HG02798 (cell line): ENCODE results near the gene TANC1.
A peak's percentile ranks its signal among the peaks of the same experiment; 100 is the strongest.

Source experiments
- ATAC-seq: cut with Tn5 transposase; IDR thresholded peaks from one replicate; pipeline ENCODE4 v1.9.1; 2021; ENCODE audit warnings: mild to moderate bottlenecking; ENCODE audit not compliant: unreplicated experiment, poor library complexity

TANC1 gene

DNA sequence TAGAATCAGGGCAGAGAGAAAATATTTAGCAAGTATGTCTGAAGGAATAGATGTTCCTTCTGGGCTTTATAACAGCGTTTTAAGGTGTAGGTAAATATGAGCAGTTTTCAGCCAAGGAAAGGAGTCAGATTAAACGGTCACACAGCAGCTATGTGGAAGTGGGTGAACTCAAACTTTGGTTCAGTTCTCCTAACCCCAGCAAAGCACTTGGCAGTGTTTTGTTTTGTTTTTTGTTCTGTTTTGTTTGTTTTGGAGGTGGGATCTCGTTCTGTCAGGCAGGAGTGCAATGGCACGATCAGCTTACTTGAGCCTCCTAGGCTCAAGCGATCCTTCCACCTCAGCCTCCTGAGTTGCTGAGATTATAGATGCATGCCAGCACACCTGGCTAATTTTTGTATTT is 24.6 kb downstream of the TANC1 start:
- ATAC-seq = no peak

DNA sequence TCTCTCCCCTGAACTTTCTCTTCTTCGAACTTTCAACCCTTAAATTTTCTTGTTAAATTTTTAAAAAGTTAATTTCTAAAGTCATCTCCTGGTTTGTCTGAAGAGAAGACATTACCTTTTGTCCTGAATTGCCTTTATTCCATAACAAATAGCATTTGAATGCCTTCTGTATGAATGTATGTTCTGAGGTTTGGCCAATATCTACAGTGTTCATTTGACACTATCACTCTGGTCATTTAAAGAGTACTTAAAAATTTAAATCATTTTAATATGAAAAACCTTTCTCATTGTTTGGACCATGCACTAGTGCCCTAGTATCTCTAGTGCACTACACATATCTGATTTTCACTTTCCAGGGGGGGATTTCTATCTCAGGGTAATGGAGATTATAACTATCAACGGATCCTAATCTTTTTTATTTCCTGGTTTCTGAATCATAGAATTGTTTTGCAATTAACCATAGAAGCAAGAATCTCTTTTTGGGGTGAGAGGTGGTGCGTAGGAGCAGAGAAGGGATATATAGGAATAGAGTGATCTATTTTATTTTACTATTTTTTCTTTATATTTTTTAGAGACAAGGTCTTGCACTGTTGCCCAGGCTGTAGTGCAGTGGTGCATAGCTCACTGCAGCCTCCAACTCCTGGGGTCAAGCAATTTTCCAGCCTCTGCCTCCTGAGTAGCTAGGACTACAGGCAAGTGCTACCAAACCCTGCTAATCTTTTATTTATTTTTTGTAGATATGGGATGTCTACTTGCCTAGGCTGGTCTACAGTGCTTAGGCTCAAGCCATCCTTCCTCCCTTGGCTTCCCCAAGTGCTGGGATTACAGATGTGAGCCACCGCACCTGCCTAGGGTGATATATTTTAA is 25.5 kb downstream of the TANC1 start:
- ATAC-seq = no peak

DNA sequence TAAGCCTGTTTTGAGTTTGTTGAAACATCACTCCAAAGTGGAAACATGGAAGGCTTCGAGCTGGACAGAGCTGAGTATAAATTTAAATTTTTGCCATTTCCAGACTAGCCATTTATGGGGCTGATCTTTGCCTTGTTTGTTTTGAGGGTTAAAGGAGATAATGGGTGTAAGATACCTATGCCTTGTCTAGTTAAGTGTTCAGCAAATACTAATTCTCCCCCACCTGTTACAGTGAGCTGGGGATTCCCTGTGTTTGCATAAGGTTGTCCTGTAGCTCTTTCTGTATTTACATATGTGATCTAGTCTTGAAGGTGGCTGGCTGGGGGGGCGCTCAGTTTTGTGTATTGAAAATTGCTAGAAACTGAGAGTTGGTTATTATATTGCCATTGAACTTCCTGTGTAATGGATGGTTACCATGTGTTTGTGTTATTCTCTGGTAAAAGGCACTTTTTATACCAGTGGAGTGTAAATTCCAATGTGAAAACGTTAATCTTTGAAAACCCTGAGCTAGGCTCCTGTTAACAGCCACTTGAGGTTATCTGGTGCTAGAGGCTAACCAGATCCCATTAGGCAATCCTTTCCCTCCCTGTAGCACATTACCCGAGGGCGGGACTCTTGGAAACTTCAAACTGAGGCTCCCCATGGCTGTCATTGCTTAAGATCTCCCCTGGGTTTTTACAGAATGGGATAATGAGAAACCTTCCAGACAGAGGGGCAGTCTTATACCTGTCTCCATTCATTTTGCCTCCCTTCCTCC is 26.7 kb downstream of the TANC1 start:
- peak; percentile 70 for ATAC-seq

DNA sequence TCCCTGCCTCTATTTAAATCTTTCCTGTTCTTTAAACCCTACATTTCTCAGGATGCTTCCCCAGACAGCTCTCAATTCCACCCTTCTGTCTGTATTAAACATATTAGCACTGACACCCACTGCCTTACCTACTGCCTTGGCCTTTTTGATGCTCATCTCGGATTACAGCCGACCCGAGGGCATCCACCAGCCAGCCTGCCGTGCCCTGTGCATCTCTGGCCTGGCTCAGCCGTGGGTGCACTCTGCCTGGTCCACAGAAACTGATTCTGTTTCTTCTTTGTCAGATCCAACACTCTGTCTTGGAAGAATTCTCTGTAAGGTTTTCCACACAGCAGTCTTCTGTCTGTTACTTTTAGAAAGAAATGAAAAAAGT is 27.2 kb downstream of the TANC1 start:
- ATAC-seq = no peak

DNA sequence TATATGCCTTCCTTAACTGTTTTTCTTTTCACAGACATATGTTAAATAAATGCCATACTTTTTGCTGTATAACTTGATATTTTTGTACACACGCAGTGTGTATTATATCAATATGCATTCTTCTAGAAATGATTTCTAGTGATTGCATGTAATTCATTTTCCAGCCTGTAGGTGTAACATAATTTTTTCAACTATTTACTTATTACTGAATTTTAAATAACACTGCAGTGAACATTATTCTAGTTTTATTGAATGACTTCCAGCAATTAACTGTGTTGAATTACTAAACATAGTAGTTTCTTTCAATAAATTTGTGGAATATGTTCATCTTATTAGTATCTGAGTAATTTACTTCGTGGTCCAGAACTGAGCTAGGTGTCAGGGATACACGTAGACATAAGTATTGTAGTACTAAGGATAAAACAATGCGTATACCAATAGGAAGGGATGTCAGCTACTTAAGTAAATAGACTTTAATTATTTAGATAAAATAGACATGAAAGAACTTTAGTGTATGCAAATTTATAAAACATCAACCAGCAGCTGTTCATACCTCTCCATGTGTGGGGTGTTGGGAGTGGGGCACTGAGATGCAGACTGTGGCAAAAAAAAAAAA is 28.0 kb downstream of the TANC1 start:
- no peak for ATAC-seq

DNA sequence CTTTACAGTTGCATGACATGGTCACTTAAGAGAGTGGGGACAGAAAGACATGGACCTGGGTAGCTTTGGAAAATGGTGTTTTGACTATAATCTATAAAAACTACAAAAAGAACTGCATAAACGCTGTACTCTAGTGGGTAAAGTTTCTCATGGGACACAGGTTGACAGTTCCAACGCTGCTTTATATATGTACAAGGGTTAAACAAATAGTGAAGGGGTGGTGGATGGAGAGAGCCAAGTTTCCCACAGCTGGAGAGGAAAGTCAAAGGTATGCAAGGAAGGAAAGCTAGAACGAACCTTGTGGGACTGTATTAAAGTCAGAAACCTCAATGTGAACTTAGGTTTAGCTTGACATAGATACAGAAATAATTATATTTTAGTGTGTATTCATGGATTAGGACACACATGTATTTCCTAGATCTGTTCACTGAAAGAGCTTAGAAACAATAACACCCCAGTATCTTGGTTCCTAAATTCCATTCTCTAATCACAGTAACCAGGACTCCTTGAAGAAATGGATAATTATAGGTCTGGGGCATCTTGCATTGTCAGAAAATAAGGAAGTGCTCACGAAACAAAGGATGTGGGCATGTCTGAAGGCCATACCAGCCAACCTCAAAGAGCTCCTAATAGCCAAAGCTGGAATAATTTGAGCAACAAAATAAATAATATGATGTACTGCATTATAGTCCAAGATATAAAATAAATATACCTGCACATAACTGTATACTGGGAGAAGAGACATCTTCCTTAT is 28.8 kb downstream of the TANC1 start:
- no peak for ATAC-seq

DNA sequence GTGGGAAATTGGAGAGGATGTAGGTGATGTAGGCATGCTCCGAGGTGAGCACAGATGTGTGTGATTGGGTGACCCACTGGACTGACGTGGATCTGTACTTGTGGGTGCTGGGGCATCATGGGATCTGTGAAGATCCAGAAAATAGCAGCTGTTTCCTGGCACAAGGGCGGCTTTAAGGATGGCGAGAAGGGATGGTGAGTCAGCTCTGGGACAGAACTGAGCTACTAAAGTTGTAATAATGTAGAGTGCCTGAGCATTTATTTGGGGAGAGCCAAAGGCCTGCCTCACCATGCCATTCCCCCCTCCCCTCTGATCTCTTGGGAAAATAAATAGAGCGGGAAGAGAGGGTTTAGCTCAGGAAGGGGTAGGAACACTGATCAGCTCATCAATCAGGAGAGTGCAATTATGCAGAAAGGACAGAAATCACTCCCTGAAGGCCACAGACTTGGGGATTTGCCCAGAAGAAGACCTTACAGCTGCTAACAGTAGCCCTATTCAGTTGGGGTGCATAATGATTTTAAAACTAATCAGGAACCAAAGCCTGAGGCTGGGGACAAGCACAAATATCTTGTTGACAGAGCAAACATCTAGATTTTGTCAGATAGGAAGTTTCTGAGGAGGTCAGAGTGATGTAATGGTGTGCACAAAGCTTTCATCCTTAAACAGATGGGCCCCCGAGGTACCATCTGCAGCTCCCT is 30.3 kb downstream of the TANC1 start:
- no peak for ATAC-seq

DNA sequence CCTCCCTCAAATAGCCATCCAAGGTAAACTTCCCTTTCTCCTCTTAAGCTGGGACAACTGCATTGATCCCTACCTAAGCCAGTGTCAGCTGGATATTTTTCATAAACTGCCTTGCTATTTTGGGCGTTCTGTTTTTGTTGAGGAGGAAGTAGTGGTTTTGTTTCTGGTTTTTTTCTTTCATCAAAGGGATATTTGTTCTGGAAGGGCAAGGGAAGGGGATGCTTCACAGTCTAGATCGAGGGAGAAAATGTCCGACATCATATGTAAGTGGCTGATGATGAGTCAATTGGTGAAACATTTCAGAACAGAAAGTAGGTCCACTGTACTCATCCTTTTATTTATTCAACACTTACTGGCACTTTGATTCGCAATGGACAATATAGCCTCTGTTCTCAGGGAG is 31.0 kb downstream of the TANC1 start:
- ATAC-seq = no peak

DNA sequence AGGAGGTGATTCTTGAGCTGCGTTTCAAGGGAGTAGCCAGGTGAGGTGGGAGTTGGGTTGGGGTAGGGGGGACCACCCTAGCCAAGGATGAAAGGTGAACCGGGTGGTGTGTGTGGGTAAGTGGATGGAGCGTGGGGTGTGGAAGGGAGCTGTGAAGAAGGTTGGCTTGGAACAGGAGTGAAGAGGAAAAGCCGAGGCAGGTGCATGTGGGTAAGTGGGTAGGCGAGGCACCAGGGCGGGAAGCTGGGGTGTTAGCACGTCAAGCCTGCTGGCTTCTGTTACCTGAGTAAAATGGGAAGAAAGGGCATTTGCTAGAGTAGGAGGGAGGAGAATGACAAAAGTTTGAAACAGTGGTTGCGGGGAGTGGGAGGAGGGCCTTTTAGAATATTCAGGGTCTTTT is 31.6 kb downstream of the TANC1 start:
- ATAC-seq = no peak

DNA sequence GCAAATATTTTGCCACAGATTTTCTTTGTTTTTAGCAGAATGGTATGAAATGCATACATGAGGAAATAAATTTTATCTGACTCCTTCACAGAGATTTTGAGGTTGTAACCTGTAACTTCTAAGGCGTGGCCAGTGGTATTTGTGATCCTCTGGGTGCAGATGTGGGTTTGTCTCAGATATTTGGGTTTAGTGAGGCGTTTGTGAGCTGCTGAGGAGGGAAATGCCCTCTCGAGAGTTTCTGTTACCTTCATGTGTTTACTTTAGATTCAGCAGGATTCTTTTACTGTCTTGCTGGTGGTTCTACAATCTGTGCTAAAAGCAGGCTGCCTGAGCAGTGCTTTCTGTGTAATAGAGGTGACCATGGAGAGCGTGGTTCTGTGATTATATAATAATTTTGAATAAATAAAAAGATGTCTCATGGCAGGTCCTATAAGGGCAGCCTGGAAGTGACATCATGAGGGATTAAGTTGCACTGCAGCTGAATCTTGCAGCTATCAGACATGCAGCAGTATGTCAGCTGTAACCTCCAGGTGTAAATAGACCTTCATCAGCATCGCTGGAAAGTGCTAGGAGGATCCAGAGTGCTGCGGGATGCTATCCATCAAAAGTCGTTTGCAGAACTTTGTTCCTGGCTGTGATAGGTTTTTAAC is 34.1 kb downstream of the TANC1 start:
- ATAC-seq = no peak

DNA sequence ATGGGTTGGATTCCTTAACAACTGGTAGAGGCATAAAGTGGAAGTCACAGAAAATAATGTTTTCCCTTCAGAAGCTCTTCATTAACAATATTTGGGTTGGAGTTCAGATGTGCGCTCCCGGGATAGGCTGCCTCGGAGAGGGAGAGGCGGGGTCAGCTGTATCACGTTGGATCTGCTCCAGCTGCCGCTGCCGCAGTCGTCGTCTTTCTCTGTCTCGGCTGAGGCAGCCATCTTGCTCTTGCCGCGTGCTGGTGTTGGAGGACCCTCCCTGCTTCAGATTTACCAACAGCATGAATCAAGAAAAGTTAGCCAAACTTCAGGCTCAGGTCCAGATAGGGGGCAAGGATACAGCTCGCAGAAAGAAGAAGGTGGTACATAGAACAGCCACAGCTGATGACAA is 35.1 kb downstream of the TANC1 start:
- ATAC-seq = no peak

DNA sequence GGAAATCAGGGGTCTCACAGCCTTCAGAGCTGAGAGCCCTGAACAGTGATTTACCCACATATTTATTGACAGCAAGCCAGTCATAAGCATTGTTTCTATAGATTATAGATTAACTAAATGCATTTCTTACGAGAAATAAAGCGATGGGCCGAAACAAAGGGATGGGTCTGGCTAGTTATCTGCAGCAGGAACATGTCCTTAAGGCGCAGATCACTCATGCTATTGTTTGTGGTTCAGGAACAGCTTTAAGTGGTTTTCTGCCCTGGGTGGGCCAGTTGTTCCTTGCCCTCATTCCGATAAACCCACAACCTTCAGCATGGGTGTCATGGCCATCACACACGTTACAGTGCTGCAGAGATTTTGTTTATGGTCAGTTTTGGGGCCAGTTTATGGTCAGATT is 36.4 kb downstream of the TANC1 start:
- no peak for ATAC-seq

DNA sequence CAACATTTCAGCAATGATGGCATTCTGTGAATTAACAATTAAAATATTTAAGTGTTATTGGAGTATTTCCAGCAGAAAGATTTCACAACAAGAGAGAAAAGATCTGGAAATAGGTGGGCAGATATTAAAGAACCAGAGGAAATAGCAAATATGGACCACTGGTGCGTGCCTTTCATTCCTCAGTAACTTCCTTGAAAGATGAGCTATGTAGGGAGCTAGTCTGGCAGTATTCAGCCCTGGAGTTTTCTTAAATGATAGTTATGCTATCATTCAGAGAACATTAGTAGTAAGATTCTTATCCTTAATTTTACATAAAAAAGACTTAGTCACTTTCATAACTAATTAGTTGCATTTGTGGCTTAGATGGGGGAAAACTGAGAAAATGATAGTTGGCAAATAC is 41.5 kb downstream of the TANC1 start:
- ATAC-seq = no peak

DNA sequence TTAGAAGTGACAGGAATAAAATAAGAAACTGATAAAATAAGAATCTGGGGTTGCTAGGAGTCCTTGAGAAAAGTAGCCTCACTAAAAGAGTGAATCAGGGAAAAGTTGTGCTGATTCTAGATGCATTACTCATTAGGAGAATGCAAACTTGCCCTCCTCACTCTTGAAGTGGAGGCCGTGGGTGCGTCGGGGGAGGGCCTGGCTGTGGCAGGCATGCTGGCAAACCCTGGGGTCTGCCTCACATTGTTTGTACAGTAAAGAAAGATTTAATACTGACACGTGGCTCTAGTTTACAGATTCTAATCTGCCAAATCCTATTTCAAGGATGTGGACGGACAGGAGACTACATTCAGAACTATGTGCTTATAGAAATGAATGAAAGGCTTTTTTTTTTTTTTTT is 41.9 kb downstream of the TANC1 start:
- no peak for ATAC-seq

DNA sequence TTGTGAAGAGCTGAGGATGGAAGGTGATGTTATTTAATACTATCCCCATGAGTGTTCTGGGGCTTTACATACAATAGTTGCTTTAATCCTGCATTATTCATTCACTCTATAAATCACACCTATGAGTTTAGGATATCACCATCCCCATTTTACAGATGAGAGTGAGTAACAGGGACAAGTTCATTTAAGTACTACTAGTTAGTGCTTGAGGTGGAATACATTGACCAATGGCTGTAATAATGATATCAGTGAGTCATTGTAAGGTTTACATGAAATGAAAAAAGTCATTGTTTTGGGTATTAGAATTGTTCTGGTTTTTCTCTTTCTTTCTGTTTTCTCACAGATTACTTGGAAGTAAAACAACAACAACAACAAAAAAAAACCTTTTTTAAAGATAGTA is 42.5 kb downstream of the TANC1 start:
- ATAC-seq = no peak

DNA sequence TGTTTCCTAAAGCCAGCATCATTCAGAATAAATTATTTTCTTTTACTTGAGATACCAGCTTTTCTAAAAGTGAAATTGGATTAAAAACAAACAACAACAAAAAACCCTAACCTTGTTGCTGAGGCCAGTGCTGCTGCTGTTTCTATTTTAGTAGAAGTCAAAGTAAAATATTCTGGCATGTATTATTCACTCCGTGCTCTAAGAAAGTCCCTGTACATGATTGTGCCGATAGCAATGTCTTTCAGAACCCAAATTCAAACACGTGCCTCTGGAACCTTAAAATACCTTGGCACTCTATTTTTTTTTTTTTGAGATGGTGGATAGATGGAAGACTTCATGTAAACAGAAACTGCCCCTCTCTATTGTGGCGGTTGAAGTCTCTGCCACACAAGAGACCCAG is 43.7 kb downstream of the TANC1 start:
- no peak for ATAC-seq

DNA sequence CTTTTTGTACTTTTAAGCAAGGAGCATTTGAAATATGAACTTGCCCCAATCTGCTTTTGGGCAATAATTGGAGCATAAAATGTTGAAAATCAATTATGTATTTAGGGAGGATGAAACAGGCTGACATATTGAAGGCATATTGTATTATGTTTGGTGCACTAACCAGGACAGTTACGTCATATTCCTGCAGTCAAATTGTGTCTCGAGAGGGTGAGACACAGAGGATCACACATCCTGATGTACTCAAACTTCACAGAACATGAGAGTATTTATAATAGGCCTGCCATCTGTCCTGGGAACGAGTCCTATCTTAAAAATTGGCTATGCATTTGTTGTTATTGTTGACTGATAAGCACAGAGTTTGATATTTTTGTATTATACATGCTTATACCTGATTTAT is 44.7 kb downstream of the TANC1 start:
- no peak for ATAC-seq

DNA sequence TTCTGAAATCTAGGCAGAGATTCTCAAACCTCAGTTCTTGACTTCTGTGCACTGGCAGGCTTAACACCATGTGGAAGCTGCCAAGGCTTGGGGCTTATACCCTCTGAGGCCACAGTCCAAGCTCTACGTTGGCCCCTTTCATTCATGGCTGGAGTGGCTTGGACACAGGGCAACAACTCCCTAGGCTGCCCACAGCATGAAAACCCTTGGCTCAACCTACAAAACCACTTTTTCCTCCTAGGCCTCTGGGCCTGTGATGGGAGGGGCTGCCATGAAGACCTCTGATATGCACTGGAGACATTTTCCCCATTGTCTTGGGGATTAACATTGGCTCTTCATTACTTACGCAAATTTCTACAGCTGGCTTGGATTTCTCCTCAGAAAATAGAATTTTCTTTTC is 46.7 kb downstream of the TANC1 start:
- no peak for ATAC-seq

DNA sequence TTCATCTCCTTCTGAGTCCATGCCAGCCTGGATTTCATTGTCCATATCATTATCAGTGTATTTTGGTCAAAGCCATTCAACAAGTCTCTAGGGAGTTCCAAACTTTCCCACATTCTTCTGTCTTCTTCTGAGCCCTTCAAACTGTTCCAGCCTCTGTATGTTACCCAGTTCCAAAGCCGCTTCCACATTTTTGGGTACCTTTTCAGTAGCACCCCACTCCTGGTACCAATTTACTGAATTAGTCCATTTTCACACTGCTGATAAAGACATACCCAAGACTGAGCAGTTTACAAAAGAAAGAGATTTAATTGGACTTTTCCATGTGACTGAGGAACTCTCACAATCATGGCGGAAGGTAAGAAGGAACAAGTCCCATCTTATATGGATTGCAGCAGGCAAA is 47.4 kb downstream of the TANC1 start:
- ATAC-seq = no peak

DNA sequence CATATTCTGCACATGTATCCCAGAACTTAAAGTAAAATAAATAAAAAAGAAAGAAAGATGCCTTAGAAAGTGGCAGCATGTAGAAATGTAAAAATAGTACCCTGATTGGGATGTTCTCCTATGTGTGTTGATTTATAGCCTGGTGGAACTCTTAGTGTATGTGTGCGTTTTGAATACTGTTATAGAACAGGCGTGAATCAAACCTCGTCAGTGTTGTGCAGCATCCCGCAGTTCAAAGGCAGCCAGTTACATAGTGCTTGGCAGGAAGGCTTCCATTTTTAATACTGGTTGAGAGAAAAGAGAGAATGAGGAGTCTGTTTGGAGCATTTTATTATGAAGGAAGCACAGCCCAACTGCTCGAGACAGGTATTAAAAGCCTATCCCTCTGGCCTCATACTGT is 49.4 kb downstream of the TANC1 start:
- ATAC-seq = no peak
